Vagina (tissue), 2 donors: ENCODE measurements around the gene GSTM1.

Experiments
- POLR2A ChIP-seq, 2 donors: fragments of 450-650 bp; IDR thresholded peaks; one replicate each; pipeline ENCODE4 v1.6.1; 2017; ENCODE audit warnings: antibody characterized with exemption in 2 of 2, mild to moderate bottlenecking in 2 of 2, moderate library complexity in 2 of 2
- POLR2AphosphoS5 ChIP-seq, 2 donors: sonication (generic); formaldehyde crosslinking; IDR thresholded peaks; one replicate each; pipeline ENCODE4 v1.9.0; 2017; ENCODE audit warnings: antibody characterized with exemption in 2 of 2, mild to moderate bottlenecking in 2 of 2, low read depth in 1 of 2; ENCODE audit not compliant: insufficient read depth in 1 of 2
- TF ChIP-seq, protein P1 (sequence below), 3 experiments: fragments of 450-650 bp in 2 of 3; fragments of 200-600 bp in 1 of 3; sonication (generic) in 1 of 3; IDR thresholded peaks; one replicate each; pipeline ENCODE4 v1.5.1; 2017 to 2019; ENCODE audit warnings: antibody characterized with exemption in 3 of 3, mild to moderate bottlenecking in 2 of 3, moderate library complexity in 2 of 3

DNA sequence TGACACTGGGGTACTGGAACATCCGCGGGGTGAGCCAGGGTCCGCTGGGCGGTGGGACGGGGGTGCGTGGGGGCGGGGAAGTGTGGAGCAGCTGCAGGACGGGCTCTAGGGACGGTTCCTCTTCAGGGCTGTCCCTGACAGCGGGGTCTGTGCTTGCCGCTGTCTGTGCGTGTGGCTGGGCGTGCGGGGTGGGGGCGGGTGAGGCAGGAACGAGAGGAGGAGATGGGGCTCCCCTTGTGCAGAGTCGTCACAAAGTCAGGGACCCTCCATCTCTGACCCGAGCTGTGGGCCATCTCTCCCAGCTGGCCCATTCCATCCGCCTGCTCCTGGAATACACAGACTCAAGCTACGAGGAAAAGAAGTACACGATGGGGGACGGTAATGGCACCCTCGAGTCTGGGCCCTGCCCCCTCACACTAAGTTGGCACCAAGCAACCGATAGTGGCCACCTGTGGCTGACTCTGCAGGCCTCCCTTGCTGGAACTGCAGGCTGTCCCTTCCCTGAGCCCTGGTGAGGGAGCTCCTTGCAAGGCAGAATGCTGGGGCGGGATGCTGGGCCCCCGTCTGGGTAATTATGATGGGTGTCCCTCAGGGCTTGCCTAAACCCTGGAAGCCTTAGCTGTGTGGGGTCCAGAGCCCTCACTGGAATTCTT lies 19.4 kb upstream of the GSTM1 start:
- TF ChIP-seq, protein P1, sequence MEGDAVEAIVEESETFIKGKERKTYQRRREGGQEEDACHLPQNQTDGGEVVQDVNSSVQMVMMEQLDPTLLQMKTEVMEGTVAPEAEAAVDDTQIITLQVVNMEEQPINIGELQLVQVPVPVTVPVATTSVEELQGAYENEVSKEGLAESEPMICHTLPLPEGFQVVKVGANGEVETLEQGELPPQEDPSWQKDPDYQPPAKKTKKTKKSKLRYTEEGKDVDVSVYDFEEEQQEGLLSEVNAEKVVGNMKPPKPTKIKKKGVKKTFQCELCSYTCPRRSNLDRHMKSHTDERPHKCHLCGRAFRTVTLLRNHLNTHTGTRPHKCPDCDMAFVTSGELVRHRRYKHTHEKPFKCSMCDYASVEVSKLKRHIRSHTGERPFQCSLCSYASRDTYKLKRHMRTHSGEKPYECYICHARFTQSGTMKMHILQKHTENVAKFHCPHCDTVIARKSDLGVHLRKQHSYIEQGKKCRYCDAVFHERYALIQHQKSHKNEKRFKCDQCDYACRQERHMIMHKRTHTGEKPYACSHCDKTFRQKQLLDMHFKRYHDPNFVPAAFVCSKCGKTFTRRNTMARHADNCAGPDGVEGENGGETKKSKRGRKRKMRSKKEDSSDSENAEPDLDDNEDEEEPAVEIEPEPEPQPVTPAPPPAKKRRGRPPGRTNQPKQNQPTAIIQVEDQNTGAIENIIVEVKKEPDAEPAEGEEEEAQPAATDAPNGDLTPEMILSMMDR (IDR thresholded peaks at IDR 0.05) = no peak
- TF ChIP-seq POLR2AphosphoS5 (IDR thresholded peaks at IDR 0.05; ENCODE audit: insufficient read depth in 1 of 2, low read depth in 1 of 2) (no peak), POLR2A (IDR thresholded peaks at IDR 0.05) (no peak)
